Esophagus muscularis mucosa (tissue), 4 donors: ENCODE results near the gene GRIK4.

ENCODE experiments used
- CTCF ChIP-seq, 3 experiments: fragments of 200-600 bp in 2 of 3; fragments of 450-650 bp in 1 of 3; sonication (generic) in 2 of 3; IDR thresholded peaks; one replicate each; pipeline ENCODE4 v1.5.1; 2017 to 2019; ENCODE audit warnings: antibody characterized with exemption in 3 of 3, mild to moderate bottlenecking in 2 of 3, moderate library complexity in 1 of 3
- EP300 ChIP-seq: sonication (generic); formaldehyde crosslinking; IDR thresholded peaks from one replicate; pipeline ENCODE4 v1.6.1; 2017; ENCODE audit warnings: antibody characterized with exemption
- POLR2A ChIP-seq: fragments of 450-650 bp; IDR thresholded peaks from one replicate; pipeline ENCODE4 v1.6.1; 2017; ENCODE audit warnings: antibody characterized with exemption, moderate library complexity, mild to moderate bottlenecking, low read depth
- POLR2AphosphoS5 ChIP-seq, 2 donors: sonication (generic); formaldehyde crosslinking; IDR thresholded peaks; one replicate each; pipeline ENCODE4 v1.6.1; 2017; ENCODE audit warnings: antibody characterized with exemption in 2 of 2

- no peak for TF ChIP-seq CTCF (IDR thresholded peaks at IDR 0.05)
- no peak for TF ChIP-seq POLR2A
- TF ChIP-seq POLR2AphosphoS5 (IDR thresholded peaks at IDR 0.05) = no peak
- no peak for TF ChIP-seq EP300
Measured at GRCh38 chr11:120566176-120566575, 54.6 kb downstream of the GRIK4 start.
